ENCODE data around the gene TAOK2.
"Not testable (repeated sequence)": the region's sequence is repeated elsewhere in the genome, so short reads cannot be mapped to it uniquely, and the experiment has no call there.

TAOK2 gene

DNA sequence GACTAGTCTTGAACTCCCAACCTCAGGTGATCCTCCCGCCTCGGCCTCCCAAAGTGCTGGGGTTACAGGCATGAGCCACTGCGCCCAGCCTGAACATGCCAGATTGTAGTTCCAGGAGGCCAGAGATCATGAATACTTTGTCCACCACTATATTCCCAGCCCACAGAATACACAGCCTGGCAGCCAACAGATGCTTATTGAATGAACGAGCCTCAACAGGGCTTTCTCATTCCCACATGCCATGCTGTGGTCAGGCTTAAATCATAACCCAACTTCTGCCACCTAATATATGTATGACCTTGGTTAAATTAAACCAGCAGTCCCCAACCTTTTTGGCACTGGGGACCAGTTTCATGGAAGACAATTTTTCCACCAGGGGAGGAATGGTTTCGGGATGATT lies 14.9 kb upstream of the TAOK2 start:
- Mint-ChIP-seq H3K4me3 (no peak overlapping the region), H3K27ac (no peak overlapping the region), H3K4me1 (ENCODE audit: low read depth in 2 of 2) (peaks cover 13 to 17% of the 10 kb centered on the region in 2 donors), H3K27me3 (no peaks in the 10 kb centered on the region), H3K9me3 (no peaks in the 10 kb centered on the region), H3K36me3 (ENCODE audit: insufficient read depth) (peaks cover 5% of the 10 kb centered on the region)
- ATAC-seq (replicated peaks) (no peak), DNase-seq (no peak)

DNA sequence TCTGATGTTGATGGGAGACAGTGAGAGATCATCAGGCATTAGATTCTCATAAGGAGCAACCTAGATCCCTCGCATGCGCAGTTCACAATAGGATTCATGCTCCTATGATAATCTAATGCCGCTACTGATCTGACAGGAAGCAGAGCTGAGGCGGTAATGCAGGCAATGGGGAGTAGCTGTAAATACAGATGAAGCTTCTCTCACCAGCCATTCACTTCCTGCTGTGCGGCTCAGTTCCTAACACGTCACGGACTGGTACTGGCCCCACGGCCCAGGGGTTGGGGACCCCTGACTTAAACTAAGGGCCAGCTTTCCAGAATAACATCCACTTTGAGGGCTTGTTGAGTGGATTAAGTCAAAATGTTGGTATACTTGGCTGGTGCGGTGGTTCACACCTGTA lies 14.4 kb upstream of the TAOK2 start:
- H3K27me3 Mint-ChIP-seq: no peaks in the 10 kb centered on the region
- no peak for DNase-seq
- H3K36me3 Mint-ChIP-seq (ENCODE audit: insufficient read depth): peaks cover 8% of the 10 kb centered on the region
- peak overlapping the region in 1 of 2 donors; percentile 35 for H3K27ac Mint-ChIP-seq
- no peak overlapping the region for H3K4me3 Mint-ChIP-seq
- H3K4me1 Mint-ChIP-seq (ENCODE audit: low read depth in 2 of 2): peaks cover 13 to 17% of the 10 kb centered on the region in 2 donors
- H3K9me3 Mint-ChIP-seq: no peaks in the 10 kb centered on the region
- no peak for ATAC-seq (replicated peaks)

DNA sequence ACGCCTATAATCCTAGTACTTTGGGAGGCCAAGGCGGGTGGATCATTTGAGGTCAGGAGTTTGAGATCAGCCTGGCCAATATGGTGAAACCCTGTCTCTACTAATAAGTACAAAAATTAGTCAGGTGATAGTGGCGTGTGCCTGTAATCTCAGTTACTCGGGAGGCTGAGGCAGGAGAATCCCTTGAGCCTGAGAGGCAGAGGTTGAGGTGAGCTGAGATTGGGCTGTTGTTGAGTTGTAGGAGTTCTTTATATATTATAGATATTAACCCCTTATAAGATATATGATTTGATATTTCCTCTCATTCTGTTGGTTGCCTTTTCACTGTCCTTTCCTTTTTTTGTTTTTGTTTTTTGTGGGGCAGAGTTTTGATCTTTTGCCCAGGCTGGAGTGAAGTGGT lies 13.8 kb upstream of the TAOK2 start:
- peaks cover 13 to 19% of the 10 kb centered on the region in 2 donors for H3K4me1 Mint-ChIP-seq (ENCODE audit: low read depth in 2 of 2)
- not testable (repeated sequence) for DNase-seq; H3K9me3 Mint-ChIP-seq; H3K27me3 Mint-ChIP-seq; H3K4me3 Mint-ChIP-seq; ATAC-seq (replicated peaks); H3K36me3 Mint-ChIP-seq (ENCODE audit: insufficient read depth)
- peak overlapping the region in 1 of 2 donors; percentile 35 for H3K27ac Mint-ChIP-seq

DNA sequence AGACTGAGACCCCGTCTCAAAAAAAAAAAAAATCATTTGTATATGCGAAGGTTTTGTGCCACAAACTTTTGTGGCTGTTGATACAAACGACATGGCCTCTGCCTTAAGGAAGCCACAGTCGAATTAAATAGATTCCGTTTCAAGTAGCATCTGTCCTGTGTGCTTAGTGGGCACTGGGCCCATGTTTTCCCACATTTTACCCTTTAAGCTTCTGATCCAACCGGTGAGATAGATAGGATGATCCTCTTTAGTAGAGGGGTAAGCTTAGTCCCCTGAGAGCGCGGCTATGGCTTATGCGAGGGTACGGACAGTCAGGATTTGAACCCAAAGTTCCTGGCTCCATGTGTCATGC lies 12.6 kb upstream of the TAOK2 start:
- H3K4me1 Mint-ChIP-seq (ENCODE audit: low read depth in 2 of 2): peaks cover 13 to 21% of the 10 kb centered on the region in 2 donors
- no peak for ATAC-seq (replicated peaks)
- H3K4me3 Mint-ChIP-seq: peak overlapping the region; percentile 88 to 89
- H3K36me3 Mint-ChIP-seq (ENCODE audit: insufficient read depth): peaks cover 9% of the 10 kb centered on the region
- no peak for DNase-seq
- no peaks in the 10 kb centered on the region for H3K9me3 Mint-ChIP-seq
- H3K27me3 Mint-ChIP-seq: no peaks in the 10 kb centered on the region
- peak overlapping the region; percentile 91 to 97 for H3K27ac Mint-ChIP-seq

DNA sequence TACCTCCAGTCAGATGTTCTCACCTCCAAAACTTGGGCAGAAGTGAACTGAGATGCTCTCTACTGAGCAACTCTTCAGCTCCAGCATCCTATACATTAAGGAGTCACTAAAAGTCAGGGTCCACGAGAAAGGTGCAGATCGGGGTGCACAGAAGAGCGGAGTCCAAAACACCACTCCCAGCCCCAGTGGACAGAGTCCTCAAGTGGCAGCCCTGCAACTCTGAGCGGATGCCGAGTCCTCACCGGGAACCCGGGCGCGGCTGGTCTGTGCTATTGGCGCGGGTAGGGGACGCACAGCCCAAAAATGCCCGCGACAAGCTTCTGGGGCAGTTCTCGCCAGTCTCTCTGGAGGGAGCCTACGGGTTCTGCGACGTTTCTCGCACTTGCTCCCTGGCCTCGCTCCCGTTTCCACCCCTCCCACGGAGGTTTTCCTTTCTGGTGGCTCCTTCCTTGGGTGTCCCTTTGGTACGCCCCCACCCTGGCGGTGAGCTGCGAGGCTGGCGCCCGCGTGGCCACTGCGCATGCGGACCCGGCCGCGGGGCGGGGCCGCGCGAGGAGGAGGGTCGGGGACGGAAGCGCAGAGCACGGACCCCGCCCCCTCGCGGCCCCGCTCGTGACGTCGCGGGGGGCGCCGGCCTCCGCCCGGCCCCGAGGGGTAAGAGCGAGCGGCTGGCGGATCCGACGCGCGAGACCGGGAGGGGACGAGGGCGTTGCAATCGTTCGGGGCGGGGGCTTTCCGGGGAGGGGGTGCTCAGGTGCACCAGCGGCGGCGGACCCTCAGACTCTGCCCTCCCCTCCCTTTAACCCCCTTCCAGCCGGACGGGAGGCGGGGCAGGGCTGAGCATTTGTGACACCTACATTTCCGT lies 12.0 kb upstream of the TAOK2 start, which contains the start of gene TMEM219:
Gene TMEM219, plus strand, starts transcription at position 601 of the 865 bp plus-strand sequence. CDS start 1,065 bp downstream, outside the sequence.
- peak; percentile 90 to 96 (median 96) for DNase-seq
- Mint-ChIP-seq H3K27ac (peak within 1 kb of the TSS; percentile 91 to 97), H3K27me3 (no peaks in the 10 kb centered on the region), H3K4me1 (ENCODE audit: low read depth in 2 of 2) (peaks cover 13 to 21% of the 10 kb centered on the region in 2 donors), H3K36me3 (ENCODE audit: insufficient read depth) (peaks cover 9% of the 10 kb centered on the region), H3K4me3 (peak within 1 kb of the TSS; percentile 88 to 89), H3K9me3 (no peaks in the 10 kb centered on the region)
- ATAC-seq (replicated peaks): peak; percentile 88

DNA sequence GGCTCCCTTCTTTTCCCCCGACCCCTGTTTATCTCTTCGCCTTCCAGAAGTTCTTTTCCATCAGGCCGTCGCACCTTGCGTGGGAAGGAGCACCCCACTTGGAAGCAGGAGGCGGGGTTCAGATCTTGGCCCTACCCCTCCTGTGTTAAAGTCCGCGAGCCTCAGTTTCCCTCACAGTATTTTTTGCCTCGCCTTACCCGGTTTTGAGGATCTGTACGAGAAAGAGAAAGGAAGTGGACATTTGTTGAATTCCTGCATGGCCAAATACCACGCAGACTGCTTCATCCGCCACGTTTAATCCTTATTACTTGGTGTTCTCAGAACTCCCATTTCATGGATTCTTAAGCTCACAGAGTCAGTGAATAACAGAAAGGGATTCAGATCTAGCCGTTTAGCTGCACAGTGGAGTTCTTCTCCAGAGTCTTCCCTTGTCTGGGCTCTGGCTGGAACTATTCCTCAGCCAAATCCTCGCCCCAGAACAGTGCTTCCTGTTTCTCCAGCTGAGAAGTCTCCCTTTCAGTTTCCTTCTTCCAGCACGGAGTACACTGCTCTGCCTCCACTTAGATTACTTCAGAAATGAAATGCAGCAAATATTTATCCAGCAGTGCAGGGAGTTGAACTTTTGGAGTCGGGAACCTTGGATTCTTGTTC lies 11.2 kb upstream of the TAOK2 start:
- Mint-ChIP-seq H3K4me3 (peak overlapping the region; percentile 88 to 89), H3K9me3 (no peaks in the 10 kb centered on the region), H3K27me3 (no peaks in the 10 kb centered on the region), H3K4me1 (ENCODE audit: low read depth in 2 of 2) (peaks cover 13 to 21% of the 10 kb centered on the region in 2 donors), H3K36me3 (ENCODE audit: insufficient read depth) (peaks cover 9% of the 10 kb centered on the region), H3K27ac (peak overlapping the region; percentile 91 to 97)
- no peak for ATAC-seq (replicated peaks)
- no peak for DNase-seq

DNA sequence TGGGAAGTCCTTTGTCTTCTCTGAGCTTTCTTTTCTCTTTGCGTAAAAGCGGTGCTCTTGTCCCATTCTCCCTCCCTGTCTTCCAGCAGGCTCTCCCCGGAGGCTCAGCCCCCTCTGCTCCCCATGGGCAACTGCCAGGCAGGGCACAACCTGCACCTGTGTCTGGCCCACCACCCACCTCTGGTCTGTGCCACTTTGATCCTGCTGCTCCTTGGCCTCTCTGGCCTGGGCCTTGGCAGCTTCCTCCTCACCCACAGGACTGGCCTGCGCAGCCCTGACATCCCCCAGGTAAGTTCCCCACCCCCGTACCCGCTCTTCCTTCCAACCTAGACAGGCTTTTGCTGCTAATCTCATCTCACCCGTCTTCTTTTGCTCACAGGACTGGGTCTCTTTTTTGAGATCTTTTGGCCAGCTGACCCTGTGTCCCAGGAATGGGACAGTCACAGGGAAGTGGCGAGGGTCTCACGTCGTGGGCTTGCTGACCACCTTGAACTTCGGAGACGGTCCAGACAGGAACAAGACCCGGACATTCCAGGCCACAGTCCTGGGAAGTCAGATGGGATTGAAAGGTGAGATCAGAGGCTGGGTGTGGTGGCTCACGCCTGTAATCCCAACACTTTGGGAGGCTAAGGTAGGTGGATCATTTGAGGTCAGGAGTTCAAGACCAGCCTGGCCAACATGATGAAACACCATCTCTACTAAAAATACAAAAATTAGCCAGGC lies 10.5 kb upstream of the TAOK2 start:
- H3K9me3 Mint-ChIP-seq: no peaks in the 10 kb centered on the region
- no peak for DNase-seq
- H3K27ac Mint-ChIP-seq: peak overlapping the region; percentile 91 to 97
- no peaks in the 10 kb centered on the region for H3K27me3 Mint-ChIP-seq
- no peak for ATAC-seq (replicated peaks)
- H3K4me3 Mint-ChIP-seq: peak overlapping the region; percentile 88 to 89
- H3K4me1 Mint-ChIP-seq (ENCODE audit: low read depth in 2 of 2): peaks cover 13 to 21% of the 10 kb centered on the region in 2 donors
- H3K36me3 Mint-ChIP-seq (ENCODE audit: insufficient read depth): peaks cover 9% of the 10 kb centered on the region

DNA sequence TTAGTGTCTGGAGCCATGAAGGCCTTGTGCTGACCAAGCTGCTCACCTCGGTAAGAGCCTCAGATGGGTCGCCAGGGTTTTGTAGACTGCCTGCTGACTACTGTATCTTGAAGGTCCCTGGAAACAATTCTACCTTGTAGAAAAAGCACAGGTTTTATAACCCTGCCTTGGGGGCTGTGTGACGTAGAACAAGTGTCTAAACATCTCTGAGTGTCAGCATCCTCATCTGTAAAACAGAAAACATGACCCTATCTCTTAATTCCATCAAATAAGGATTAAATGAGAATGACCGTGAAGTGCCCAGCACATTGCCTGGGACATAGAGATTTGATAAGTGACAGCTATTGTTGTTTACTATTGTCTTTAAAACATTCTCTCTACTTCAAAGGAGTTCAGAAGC lies 5.5 kb upstream of the TAOK2 start:
- H3K4me3 Mint-ChIP-seq: no peak overlapping the region
- no peak for ATAC-seq (replicated peaks)
- H3K4me1 Mint-ChIP-seq (ENCODE audit: low read depth in 2 of 2): peaks cover 5 to 11% of the 10 kb centered on the region in 2 donors
- H3K27me3 Mint-ChIP-seq: no peaks in the 10 kb centered on the region
- no peak for DNase-seq
- H3K27ac Mint-ChIP-seq: no peak overlapping the region
- H3K9me3 Mint-ChIP-seq: no peaks in the 10 kb centered on the region
- H3K36me3 Mint-ChIP-seq (ENCODE audit: insufficient read depth): peaks cover 16% of the 10 kb centered on the region

DNA sequence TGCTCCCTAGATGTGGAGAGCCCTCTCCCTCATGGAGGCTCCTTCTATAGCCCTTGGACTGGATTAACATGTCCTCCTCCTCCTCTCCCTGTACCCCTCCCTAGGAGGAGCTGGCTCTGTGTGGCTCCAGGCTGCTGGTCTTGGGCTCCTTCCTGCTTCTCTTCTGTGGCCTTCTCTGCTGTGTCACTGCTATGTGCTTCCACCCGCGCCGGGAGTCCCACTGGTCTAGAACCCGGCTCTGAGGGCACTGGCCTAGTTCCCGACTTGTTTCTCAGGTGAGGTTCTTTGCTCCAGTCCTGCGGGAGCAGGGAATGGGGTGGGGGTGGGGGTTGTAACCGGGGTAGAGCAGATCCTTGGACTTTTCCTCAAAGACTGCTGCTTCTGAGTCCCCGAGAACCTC lies 2.4 kb upstream of the TAOK2 start:
- H3K36me3 Mint-ChIP-seq (ENCODE audit: insufficient read depth): peaks cover 30% of the 10 kb centered on the region
- H3K9me3 Mint-ChIP-seq: no peaks in the 10 kb centered on the region
- DNase-seq (no peak), ATAC-seq (replicated peaks) (no peak)
- H3K4me1 Mint-ChIP-seq (ENCODE audit: low read depth in 2 of 2): peaks cover 26 to 29% of the 10 kb centered on the region in 2 donors
- H3K27me3 Mint-ChIP-seq: no peaks in the 10 kb centered on the region
- no peak overlapping the region for H3K4me3 Mint-ChIP-seq
- H3K27ac Mint-ChIP-seq: peak overlapping the region in 1 of 2 donors; percentile 53

DNA sequence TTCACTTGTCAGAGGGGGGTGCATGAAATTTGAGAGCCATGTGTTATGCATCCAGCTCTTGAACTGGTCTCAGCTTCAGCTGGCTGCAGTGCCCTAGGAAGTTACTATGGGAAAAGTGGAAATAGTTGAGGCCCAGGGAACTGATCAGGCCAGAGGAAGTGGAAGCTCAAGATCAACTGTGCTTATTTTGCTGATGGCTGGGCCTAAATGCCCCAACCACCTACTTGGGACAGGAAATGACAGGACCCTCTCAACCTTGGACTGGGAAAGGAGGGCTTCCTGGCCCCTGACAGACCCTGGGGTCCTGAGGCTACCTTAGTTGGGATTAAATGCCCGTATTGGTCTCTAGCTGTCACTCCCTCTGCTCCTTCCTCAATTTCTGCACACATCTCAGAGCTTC lies 1.2 kb upstream of the TAOK2 start:
- Mint-ChIP-seq H3K27ac (peak overlapping the region; percentile 97), H3K36me3 (ENCODE audit: insufficient read depth) (peaks cover 30% of the 10 kb centered on the region), H3K9me3 (no peaks in the 10 kb centered on the region), H3K4me1 (ENCODE audit: low read depth in 2 of 2) (peaks cover 31 to 38% of the 10 kb centered on the region in 2 donors), H3K27me3 (no peaks in the 10 kb centered on the region), H3K4me3 (peak overlapping the region; percentile 97 to 98)
- no peak for ATAC-seq (replicated peaks)
- no peak for DNase-seq

DNA sequence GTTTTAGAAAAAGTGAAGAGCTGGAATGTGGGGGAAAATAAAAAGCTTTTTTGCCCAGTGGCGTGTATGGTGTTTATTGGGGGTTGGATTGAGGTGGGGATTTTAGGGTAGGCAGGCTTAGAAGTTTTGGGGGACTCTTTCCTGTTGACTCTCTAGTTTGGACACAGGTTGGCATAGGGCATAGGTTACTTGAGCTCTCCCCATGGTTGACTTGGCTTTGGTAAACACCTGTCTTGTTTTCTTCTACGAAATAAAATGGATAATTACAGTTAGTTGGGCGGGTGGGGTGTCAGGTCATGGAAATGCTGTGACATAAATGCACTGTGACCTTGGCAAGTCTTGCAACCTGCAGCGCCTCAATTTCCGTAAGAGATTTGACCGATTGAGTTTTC lies 680 bp upstream of the TAOK2 start:
- peak overlapping the region; percentile 97 for H3K27ac Mint-ChIP-seq
- peaks cover 31 to 38% of the 10 kb centered on the region in 2 donors for H3K4me1 Mint-ChIP-seq (ENCODE audit: low read depth in 2 of 2)
- peaks cover 30% of the 10 kb centered on the region for H3K36me3 Mint-ChIP-seq (ENCODE audit: insufficient read depth)
- H3K27me3 Mint-ChIP-seq: no peaks in the 10 kb centered on the region
- peak overlapping the region; percentile 97 to 98 for H3K4me3 Mint-ChIP-seq
- ATAC-seq (replicated peaks) (no peak), DNase-seq (no peak)
- H3K9me3 Mint-ChIP-seq: no peaks in the 10 kb centered on the region

DNA sequence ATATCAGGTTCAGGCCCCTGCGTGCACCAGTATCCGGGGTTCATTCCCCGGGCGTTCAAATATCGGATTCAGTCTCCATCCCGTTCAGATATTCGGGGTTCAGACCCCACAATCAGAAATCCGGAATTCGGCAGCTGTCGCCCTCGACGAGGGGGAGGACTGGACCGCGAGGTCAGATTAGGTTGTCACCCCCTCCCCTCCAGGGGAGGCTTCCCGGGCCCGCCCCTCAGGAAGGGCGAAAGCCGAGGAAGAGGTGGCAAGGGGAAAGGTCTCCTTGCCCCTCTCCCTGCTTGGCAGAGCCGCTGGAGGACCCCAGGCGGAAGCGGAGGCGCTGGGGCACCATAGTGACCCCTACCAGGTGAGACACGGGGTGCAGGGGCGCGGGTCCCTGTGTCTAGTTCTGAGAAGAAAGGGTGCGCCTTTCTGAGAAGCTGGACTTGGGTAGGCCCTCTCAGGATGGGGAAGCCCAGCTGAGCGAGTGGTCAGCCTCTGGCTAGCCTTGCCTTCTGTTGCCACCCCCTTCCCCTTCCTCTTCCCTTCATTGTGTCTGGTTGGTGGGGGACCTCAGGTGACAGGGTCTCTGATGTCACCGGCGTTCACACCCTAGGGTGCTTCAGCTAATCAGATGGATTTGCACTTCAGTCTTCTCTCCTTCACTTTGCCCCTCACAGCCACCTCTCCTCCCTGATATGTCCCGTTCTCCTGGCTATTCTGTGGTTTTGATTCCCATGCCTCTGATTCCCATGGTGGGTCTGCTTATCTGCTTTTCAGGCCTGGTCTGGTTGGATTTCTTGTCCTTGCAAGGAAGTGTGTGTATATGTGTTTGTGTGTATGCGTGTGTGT lies 844 bp downstream of the TAOK2 start:
- Mint-ChIP-seq H3K36me3 (ENCODE audit: insufficient read depth) (peaks cover 26% of the 10 kb centered on the region), H3K27ac (peak overlapping the region; percentile 97), H3K27me3 (no peaks in the 10 kb centered on the region), H3K4me3 (peak overlapping the region; percentile 97 to 98), H3K9me3 (no peaks in the 10 kb centered on the region), H3K4me1 (ENCODE audit: low read depth in 2 of 2) (peaks cover 31 to 41% of the 10 kb centered on the region in 2 donors)
- DNase-seq (no peak), ATAC-seq (replicated peaks) (peak; percentile 10)

DNA sequence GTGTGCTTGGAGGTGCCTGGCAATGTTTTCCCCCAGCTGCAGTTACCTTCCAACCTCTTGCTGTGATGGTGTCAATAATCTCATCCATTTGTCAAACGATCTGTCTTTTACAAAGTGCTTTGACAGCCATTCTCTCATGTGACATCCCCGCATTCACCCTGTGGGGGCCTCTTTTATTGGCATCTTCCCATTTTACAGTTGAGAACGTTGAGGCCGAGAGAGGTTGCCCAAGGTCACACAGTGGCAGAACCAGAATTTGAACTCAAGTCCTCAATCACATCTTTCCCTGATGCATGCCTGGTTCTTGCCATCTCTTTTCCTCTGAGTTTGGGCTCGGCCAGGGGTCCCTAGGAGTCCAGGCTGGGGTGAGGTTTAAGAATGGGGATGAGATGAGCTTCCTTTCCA lies 1.5 kb downstream of the TAOK2 start:
- Mint-ChIP-seq H3K27ac (peak overlapping the region; percentile 97), H3K4me3 (peak overlapping the region; percentile 97 to 98), H3K9me3 (no peaks in the 10 kb centered on the region), H3K36me3 (ENCODE audit: insufficient read depth) (peaks cover 30% of the 10 kb centered on the region), H3K4me1 (ENCODE audit: low read depth in 2 of 2) (peaks cover 31 to 41% of the 10 kb centered on the region in 2 donors), H3K27me3 (no peaks in the 10 kb centered on the region)
- no peak for ATAC-seq (replicated peaks)
- no peak for DNase-seq
